NCI-H1105 treated with DMSO at 0.1 percent for 48 hours (cell line): ENCODE results near the gene KMO.

Source experiments
- DNase-seq: peaks from one replicate; lab custom pipeline; 2025; lab: John Stamatoyannopoulos, UW

Gene KMO

DNA sequence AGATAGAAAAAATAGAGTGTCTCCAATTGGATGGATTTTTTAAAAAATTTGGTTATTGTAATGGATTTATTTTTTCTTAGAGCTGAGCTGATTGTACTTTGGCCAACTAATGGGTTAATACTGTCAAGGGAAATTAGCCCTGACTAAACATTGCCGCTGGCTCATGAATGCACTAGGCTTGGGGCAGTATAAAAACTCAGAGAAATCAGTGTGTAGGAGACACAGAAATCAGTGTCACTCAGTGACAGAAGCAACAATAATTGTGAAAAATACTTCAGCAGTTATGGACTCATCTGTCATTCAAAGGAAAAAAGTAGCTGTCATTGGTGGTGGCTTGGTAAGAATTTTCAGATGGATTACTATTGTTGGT, at the start of gene KMO:
KMO (plus strand) TSS at position 217 of the 370 bp plus-strand sequence; CDS start at position 284, 67 bp downstream.
- DNase-seq: no peak

GRCh38 chr1:241482761-241483250, 49.4 kb upstream of the KMO start:
- DNase-seq: no peak

GRCh38 chr1:241485145-241485544, 47.0 kb upstream of the KMO start:
- DNase-seq: no peak

GRCh38 chr1:241485554-241485992, 46.6 kb upstream of the KMO start:
- peak; percentile 30 for DNase-seq

DNA sequence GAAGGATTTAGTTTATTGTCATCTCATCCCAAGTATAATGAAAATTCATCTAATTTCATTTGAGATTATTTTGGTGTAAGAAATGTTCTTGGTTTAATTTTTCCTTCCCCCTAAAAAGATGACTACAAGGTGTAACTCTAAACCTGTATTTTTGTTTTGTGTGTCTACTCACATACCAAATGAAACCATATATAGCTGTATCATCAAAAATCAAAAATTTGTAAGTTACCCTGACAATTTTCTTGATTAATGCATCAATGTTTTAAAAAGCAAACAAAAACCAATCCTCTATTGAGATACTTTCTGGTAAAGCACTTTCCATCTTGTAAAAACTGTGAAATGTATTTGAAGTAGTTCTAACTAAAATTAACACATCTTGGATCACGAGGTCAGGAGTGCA, 43.4 kb upstream of the KMO start:
- no peak for DNase-seq

GRCh38 chr1:241495741-241496140, 36.4 kb upstream of the KMO start:
- DNase-seq: no peak

DNA sequence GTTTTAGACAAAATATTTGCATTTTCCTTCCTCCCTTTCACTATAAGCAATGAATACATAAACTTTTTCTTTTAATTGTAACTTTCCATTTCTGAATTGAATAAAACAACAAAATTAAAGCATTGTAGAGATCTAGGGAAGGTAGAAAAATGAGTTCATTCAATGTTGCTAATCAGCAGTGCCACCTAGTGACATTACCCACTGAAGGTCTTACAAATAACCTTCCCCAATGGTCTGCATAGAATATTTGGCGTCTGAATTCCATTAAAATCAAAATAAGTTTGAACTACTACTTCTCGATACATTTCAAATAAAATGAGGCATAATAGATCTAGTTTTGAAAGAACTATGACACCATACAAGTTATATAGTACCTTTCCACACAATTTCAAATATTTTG, 32.3 kb upstream of the KMO start:
- DNase-seq: peak; percentile 8

DNA sequence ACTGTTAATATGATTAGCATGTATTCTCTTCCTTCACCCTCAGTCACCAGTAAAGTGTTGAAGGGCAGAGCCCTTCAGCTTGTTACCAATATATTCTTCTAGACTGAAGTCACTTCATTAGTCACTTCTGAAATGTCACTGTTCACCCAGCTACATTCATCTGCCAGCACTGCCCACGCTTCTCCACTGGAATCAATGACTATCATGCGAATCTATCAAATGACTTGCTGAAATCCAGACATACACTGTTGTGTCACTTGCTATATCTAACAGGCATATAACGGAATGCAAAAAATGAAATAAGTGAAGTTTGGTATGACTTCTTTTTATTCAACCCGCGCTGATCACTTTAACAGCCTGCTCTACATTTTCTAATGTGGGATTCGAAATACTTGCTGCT, 28.7 kb upstream of the KMO start:
- DNase-seq: no peak

GRCh38 chr1:241507189-241507863, 24.9 kb upstream of the KMO start:
- no peak for DNase-seq

- no peak for DNase-seq
Observed at GRCh38 chr1:241513378-241513777, 18.8 kb upstream of the KMO start.

- DNase-seq: no peak
Observed at GRCh38 chr1:241518476-241519307, 13.5 kb upstream of the KMO start.

- DNase-seq: peak; percentile 94
Observed at GRCh38 chr1:241519308-241520079, 12.7 kb upstream of the KMO start, which contains the start of gene FH. FH (minus strand) TSS chr1:241519755; CDS start chr1:241519722, 33 bp downstream.

DNA sequence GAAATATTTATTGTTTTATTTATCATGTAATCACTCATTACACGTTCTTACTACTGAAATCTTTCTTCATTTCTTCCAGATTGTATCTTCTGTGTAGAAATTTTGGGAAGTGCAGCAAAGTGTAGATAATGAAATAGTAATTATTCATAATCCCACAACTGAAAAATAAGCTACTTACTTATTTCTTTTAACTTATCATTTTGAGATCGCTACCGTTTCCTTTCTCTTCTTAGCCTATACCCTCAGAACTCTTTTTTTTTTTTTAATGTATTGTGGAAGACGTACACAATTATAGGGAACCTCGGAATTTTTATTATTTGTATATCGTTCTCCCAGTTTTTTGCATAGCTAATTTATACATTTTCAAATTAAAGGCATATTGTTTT, 12.1 kb upstream of the KMO start:
- no peak for DNase-seq

- no peak for DNase-seq
Observed at GRCh38 chr1:241521718-241522117, 10.5 kb upstream of the KMO start.

DNA sequence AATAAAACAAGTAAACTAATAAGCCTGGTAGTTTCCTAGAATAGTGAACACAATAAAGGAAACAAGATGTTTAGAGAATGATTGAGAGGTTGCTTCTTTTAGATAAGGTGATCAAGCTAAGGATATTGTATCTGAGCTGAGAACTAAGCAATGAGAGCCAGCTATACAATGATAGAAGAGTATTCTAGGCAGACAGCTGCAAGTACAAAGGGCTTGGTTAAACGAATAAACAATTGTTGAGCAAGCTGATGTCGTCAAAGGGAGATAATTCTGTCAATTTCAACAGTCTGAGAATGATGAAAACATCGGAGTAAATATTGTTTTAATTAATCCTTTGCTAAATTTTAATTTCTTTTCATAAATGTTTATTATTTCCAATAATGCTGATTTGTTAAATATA, 7.2 kb upstream of the KMO start:
- no peak for DNase-seq

GRCh38 chr1:241527146-241527545, 5.0 kb upstream of the KMO start:
- no peak for DNase-seq

DNA sequence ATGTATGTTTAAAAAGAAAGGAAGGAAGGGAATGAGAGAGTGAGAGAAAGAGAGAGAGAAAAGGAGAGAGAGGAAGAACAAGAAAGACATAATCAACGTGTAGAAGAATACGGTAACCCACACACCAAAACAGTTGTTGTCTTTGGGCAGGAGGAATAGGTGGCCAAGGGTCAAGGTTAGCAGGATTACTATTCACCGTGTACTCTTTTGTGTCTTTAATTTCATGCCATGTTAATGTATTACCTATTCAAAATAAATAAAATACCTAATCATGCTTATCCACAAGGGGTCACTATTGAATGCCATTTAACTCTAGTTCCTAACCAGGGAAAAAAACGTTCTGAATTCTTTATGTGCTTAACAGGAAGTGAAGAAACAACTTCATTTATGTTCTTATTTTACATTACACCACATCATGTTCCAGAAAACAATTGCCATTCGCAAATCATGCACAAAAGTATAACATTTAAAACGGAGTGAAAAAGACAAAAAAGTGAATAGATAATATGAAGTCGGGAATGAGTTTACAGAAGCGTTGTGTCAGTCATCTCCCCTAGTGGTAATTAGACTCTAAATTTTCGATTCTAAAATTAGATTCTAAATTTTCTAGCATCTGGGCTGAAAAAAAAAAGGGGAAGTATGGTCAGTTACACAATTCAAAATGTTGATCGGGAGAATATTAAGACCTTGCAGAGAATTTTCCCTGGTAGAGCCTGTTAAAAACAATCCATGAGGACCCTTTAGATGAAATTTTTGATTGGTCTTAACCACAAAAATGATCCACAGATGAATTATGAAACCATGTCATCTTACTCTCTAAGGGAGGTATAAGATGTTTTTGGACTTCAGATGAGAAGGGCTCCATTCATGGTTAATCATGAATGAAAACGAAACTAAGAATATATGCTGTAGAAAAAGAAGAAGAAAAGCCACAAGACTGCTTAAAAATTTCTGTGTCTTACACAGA, 700 bp upstream of the KMO start:
- peak; percentile 61 for DNase-seq

- no peak for DNase-seq
Observed at GRCh38 chr1:241532864-241533263, 686 bp downstream of the KMO start.

GRCh38 chr1:241533326-241534115, 1.3 kb downstream of the KMO start:
- DNase-seq: no peak

DNA sequence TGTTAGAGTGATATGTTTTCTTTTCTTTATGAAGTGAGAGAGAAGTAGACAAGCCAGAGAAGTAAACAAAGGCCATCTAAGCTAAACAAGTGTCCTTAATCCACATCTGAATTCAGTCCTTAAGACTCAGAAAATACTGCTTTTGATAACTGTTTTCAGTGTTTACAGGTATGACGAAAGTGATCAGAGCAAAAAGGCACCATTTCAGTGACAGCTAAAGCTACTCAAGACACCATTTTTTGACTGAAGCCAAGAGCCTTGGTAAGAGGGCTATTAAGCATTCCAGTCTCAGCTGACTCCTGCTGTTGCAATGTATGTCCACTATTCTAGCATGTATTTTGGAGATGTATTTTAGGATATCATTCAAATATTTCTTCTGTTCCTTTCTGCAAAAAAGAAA, 4.1 kb downstream of the KMO start:
- no peak for DNase-seq
